BJ (cell line): Measurements from ENCODE around the gene PSORS1C1. TPM values are rescaled to one million over a fixed set of nuclear protein-coding genes. Genes with fewer than 3 reads are reported as not detected.
"Not testable (repeated sequence)": the region's sequence is repeated elsewhere in the genome, so short reads cannot be mapped to it uniquely, and the experiment has no call there.

Experiments used
- CTCF ChIA-PET: fragments of 350-600 bp; formaldehyde crosslinking; extraction: SDS; loops from one replicate; lab custom pipeline; 2021; ENCODE audit warnings: antibody characterized with exemption, inconsistent platforms; lab: Yijun Ruan, JAX
- POLR2A ChIA-PET: fragments of 300-600 bp; sonication (Branson Sonifier 250); formaldehyde crosslinking; extraction: SDS; loops from one replicate; lab custom pipeline; 2021; ENCODE audit warnings: antibody characterized with exemption; lab: Charles Lee
- DNase-seq: peaks from one replicate; pipeline ENCODE4 v3.0.0-alpha.2; 2011; ENCODE audit warnings: low read depth
- H3K27me3 ChIP-seq: 2 replicates; pipeline ENCODE4 v1.6.0; 2011; ENCODE audit warnings: low read length; ENCODE audit not compliant: control insufficient read depth, insufficient read depth
- H3K36me3 ChIP-seq: 2 replicates; pipeline ENCODE4 v1.5.1; 2011; ENCODE audit warnings: low read length; ENCODE audit not compliant: control insufficient read depth, insufficient read depth
- H3K4me3 ChIP-seq: 2 replicates; pipeline ENCODE4 v1.5.1; 2011; ENCODE audit warnings: low read depth, mild to moderate bottlenecking, control low read depth, low read length
- polyA plus RNA-seq: library from polyadenylated mRNA; depleted of rRNA; stranded (reverse); fragments of >200 nt; gene quantifications from 2 replicates; pipeline ENCODE4 v1.2.3, GENCODE V29; 2011
- TF ChIP-seq, protein P1 (sequence below): IDR thresholded peaks from 2 replicates; pipeline ENCODE4 v1.5.1; 2011; ENCODE audit warnings: low read depth, mild to moderate bottlenecking, control low read depth, inconsistent platforms, low read length, moderate library complexity; ENCODE audit not compliant: insufficient read depth

The PSORS1C1 gene
- polyA plus RNA-seq, 1 experiment: 6.7 TPM

DNA sequence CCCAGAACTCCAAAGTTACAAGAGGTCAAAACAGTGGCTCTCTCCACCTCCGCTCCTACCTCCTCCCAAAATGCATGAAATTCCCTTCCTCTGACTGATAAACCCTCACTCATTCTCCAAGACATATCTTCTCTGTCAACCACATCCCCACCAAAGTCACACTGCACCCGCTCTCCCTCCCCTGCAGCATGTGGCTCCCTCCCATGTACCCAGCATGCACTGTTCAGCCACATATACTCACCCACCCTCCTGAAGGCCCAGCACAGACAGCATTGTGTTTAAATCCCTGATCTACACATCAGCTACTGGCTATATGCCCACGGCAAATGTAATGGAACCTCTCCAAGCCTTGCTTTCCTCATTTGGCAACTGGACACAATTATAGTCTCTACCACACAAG, 61.4 kb downstream of the PSORS1C1 start:
- H3K27me3 ChIP-seq: no peaks in the 10 kb centered on the region
- ChIA-PET CTCF (interaction anchor here (0.9 to 1.3 kb wide), 4 partner anchors 11 to 191 kb away, joined by 3 to 6 read pairs (median 4); no protein-coding TSS in a partner anchor), POLR2A (no interaction called here)
- DNase-seq: peak; percentile 41
- H3K4me3 ChIP-seq: no peak overlapping the region
- TF ChIP-seq, protein P1, sequence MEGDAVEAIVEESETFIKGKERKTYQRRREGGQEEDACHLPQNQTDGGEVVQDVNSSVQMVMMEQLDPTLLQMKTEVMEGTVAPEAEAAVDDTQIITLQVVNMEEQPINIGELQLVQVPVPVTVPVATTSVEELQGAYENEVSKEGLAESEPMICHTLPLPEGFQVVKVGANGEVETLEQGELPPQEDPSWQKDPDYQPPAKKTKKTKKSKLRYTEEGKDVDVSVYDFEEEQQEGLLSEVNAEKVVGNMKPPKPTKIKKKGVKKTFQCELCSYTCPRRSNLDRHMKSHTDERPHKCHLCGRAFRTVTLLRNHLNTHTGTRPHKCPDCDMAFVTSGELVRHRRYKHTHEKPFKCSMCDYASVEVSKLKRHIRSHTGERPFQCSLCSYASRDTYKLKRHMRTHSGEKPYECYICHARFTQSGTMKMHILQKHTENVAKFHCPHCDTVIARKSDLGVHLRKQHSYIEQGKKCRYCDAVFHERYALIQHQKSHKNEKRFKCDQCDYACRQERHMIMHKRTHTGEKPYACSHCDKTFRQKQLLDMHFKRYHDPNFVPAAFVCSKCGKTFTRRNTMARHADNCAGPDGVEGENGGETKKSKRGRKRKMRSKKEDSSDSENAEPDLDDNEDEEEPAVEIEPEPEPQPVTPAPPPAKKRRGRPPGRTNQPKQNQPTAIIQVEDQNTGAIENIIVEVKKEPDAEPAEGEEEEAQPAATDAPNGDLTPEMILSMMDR: no peak
- H3K36me3 ChIP-seq: no peaks in the 10 kb centered on the region

DNA sequence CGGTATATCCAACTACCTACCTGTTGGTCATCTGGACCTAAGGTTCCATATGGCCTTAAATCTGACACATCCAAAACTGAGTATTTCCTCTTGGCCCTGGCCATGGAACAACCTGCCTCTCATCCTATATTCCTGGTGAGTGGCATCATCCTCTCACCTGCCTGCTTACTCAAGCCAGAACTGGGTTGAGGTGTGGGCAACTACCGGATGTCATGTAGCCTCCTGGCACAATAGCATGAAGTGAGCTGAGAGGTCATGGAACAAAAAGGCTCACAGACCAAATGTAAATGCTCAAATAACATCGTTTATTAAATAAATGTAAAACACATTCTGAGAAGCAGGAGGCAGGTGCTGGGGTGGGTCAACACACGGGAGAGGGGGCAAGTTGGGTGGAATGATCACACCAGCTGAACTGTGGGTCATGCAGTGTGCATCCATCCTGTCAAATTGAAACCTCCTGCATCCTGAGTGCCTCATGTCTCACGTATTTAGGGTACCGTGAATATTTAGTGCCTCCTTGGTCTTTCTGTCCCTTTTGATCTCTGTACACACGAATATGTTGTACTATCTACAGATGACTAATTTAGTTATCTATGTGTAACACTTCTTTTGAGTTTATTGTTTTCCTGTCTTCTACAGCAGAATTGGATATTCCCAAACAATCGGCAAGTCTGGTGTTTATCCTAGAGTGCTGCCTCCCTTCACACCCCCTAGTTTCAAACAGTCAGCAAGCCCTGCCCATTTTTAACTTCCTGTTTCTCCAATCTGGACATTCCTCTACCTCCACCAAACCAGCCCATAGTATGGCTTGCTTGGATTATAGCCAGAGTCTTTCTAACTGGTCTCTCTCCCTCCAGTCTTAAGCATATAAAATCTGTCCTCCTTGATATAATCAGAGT, 63.8 kb downstream of the PSORS1C1 start:
- POLR2A ChIA-PET: no interaction called here
- Histone ChIP-seq H3K4me3 (no peak overlapping the region), H3K36me3 (no peaks in the 10 kb centered on the region), H3K27me3 (no peaks in the 10 kb centered on the region)
- TF ChIP-seq, protein P1: no peak
- DNase-seq: no peak
- CTCF ChIA-PET: no interaction called here

DNA sequence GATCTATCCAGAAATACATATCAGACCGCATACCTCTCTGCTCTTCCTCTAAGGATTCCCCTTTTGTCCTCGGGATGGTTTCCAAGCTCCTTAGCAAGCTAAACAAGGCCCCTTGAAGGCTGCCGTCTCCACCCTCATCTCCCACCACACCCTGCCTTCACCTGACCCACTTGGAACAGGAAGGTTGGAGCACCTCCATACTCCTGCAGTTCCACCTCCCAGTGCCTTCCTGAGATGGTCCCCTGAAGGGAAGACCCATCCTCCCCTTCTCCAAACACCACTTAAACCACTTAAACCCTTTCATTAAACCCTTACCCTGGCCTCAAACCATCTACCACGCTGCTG, 64.4 kb downstream of the PSORS1C1 start:
- CTCF ChIA-PET: no interaction called here
- no peaks in the 10 kb centered on the region for H3K27me3 ChIP-seq
- TF ChIP-seq, protein P1: no peak
- no peaks in the 10 kb centered on the region for H3K36me3 ChIP-seq
- no peak overlapping the region for H3K4me3 ChIP-seq
- no peak for DNase-seq
- POLR2A ChIA-PET: no interaction called here

DNA sequence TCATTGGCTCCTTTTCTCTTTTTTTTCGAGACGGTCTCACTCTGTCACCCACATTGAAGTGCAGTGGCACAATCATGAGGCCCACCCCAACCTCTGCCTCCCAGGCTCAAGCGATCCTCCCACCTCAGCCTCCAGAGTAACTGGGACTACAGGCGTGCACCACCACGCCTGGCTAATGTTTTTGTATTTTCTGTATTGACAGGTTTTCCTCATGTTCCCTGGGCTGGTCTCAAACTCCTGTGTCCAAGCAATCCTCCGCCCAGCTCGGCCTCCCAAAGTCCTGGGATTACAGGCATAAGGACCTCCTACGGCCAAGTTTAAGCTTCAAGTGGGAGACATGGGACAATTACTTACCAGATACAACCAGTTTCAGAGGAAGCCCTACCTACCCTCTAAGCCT, 65.3 kb downstream of the PSORS1C1 start:
- H3K27me3 ChIP-seq: no peaks in the 10 kb centered on the region
- ChIA-PET CTCF (interaction anchor here (1.2 kb wide), 1 partner anchor 51 kb away, joined by 3 read pairs; no protein-coding TSS in a partner anchor), POLR2A (no interaction called here)
- H3K36me3 ChIP-seq: no peaks in the 10 kb centered on the region
- H3K4me3 ChIP-seq: peak overlapping the region; percentile 49
- no peak for DNase-seq
- TF ChIP-seq, protein P1: no peak

DNA sequence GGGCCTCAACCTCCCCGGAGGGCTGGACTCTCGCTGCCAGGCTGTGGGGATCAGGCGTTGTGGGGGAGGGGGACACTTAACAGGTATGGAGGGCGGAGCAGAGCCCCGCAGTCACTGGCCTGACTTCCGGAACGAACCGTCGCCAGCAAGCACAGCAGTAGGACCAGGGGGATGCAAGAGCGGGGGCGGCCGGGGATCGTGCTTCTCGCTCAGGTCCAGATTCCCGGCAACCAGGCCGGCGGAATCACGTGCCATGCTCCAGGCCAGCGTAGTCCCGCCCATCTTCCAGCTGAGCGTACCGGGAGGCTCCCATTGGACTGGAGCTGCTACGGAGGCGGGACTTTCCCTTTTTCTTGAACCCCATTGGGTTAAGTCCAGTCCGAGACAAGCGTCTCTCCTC, 65.9 kb downstream of the PSORS1C1 start:
- Histone ChIP-seq H3K27me3 (no peaks in the 10 kb centered on the region), H3K4me3 (peak overlapping the region; percentile 49), H3K36me3 (no peaks in the 10 kb centered on the region)
- DNase-seq: peak; percentile 25
- CTCF ChIA-PET: interaction anchor here (1.1 to 1.2 kb wide), 2 partner anchors 43 to 52 kb away, joined by 3 read pairs; no protein-coding TSS in a partner anchor
- TF ChIP-seq, protein P1: no peak
- POLR2A ChIA-PET: no interaction called here

DNA sequence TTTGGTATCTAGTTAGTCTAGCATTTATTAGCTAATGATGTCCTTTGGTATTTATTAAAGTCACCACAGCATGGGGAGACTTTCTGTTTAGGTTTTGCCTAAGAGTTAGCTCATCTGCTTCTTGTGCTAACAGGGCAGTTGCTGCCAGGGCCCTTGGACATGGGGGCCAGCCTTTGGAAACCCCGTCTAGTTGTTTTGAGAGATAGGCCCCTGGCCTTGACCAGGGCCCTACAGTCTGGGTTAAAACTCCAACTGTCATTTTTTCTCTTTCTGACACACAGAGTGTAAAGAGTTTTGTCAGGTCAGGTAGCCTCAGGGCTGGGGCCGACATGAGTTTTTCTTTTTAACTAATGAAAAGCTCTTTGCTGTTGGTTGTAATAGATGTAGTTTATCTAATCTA, 68.7 kb downstream of the PSORS1C1 start:
- POLR2A ChIA-PET, H3K36me3 ChIP-seq, H3K4me3 ChIP-seq, DNase-seq, H3K27me3 ChIP-seq: not testable (repeated sequence)
- CTCF ChIA-PET: interaction anchor here (0.8 to 1.2 kb wide), 6 partner anchors 9 to 183 kb away, joined by 3 to 4 read pairs (median 3); partner anchors contain the start of gene CCHCR1

DNA sequence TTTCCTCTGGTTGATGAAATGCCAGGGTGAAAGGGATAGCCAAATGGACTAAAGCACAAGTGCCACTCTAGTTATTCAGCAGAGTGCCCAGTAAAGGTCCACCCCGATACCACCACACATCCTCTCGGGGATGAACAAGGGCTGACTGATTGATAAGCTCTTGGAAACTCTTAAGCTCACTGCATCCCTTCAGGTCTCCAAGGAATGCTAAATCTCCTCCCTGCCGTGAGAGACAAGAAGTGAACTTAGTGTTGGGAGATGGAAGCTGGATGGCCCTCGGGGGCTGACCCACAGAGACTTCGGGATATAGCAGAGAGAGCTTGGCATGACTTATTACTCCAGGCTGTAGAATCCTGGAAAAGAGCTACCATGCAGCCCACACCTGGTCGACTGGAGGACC, 69.3 kb downstream of the PSORS1C1 start:
- POLR2A ChIA-PET, DNase-seq, H3K36me3 ChIP-seq, H3K27me3 ChIP-seq, H3K4me3 ChIP-seq: not testable (repeated sequence)
- CTCF ChIA-PET: interaction anchor here (0.9 to 1.2 kb wide), 3 partner anchors 13 to 46 kb away, joined by 3 read pairs; partner anchors contain the start of gene CCHCR1

DNA sequence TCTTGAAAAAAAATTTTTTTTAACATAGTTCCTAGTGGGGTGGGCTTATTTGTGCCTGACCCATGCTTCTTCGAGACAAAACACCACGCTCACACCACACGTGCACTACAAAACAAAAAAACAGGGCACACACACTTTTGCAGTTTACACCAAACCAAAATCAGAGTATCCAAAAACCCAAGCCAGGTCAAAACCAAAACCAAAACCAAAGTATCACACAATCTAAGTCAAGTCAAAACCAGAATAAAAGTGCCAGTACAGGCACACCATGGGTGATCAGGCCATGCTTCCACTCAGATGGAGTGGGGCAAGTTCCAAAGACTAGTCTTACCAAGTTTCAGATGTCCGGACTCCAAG, 71.1 kb downstream of the PSORS1C1 start:
- H3K4me3 ChIP-seq, H3K27me3 ChIP-seq, H3K36me3 ChIP-seq, DNase-seq, POLR2A ChIA-PET, CTCF ChIA-PET: not testable (repeated sequence)
